A673 (cell line): ENCODE results near the gene DNAI7. TPM values are rescaled to one million over a fixed set of nuclear protein-coding genes. Genes with fewer than 3 reads are reported as not detected.

Experiments
- BruUV-seq: library from RNA; stranded (reverse); fragments of 400-500 nt; replicated peaks from 2 replicates; lab custom pipeline; 2021; lab: Mats Ljungman, UMichigan
- CTCF ChIA-PET: fragments of 300-600 bp; sonication (Branson Sonifier 250); formaldehyde crosslinking; loops from one replicate; lab custom pipeline; 2022; ENCODE audit warnings: antibody characterized with exemption; lab: Charles Lee
- POLR2A ChIA-PET: fragments of 300-600 bp; sonication (Branson Sonifier 250); formaldehyde crosslinking; loops from one replicate; lab custom pipeline; 2022; ENCODE audit warnings: antibody characterized with exemption; ENCODE audit not compliant: low non-redundant PET; lab: Charles Lee
- DNase-seq: peaks from one replicate; pipeline ENCODE4 v3.0.0-alpha.2; 2015; ENCODE audit warnings: low spot score
- H3K27ac ChIP-seq: fragments of 200-600 bp; sonication (generic); 2 replicates; pipeline ENCODE4 v1.5.1; 2016; ENCODE audit warnings: mixed run types, low read depth, mild to moderate bottlenecking, mixed read lengths, antibody characterized with exemption, low read length; ENCODE audit not compliant: poor library complexity, severe bottlenecking
- H3K27me3 ChIP-seq: fragments of 200-600 bp; sonication (generic); replicated peaks from 2 replicates; pipeline ENCODE4 v1.6.1; 2017; ENCODE audit warnings: mixed run types, low read depth, mild to moderate bottlenecking, mixed read lengths, antibody characterized with exemption, low read length; ENCODE audit not compliant: insufficient read depth, poor library complexity
- H3K36me3 ChIP-seq: fragments of 200-600 bp; sonication (generic); 2 replicates; pipeline ENCODE4 v1.6.1; 2016; ENCODE audit warnings: mixed run types, mild to moderate bottlenecking, mixed read lengths, antibody characterized with exemption, low read length; ENCODE audit not compliant: insufficient read depth, poor library complexity, severe bottlenecking
- H3K4me1 ChIP-seq: fragments of 200-600 bp; sonication (generic); 2 replicates; pipeline ENCODE4 v1.6.1; 2017; ENCODE audit warnings: mixed run types, mild to moderate bottlenecking, mixed read lengths, antibody characterized with exemption, low read length; ENCODE audit not compliant: insufficient read depth, poor library complexity, severe bottlenecking
- H3K4me3 ChIP-seq: fragments of 200-600 bp; sonication (generic); 2 replicates; pipeline ENCODE4 v1.5.1; 2016; ENCODE audit warnings: low read depth, mixed run types, mild to moderate bottlenecking, mixed read lengths, low read length; ENCODE audit not compliant: poor library complexity, severe bottlenecking
- H3K9me3 ChIP-seq: fragments of 200-600 bp; sonication (generic); 2 replicates; pipeline ENCODE4 v1.6.1; 2016; ENCODE audit warnings: mixed run types, low read depth, mild to moderate bottlenecking, mixed read lengths, antibody characterized with exemption, low read length; ENCODE audit not compliant: poor library complexity, severe bottlenecking
- CTCF ChIP-seq: fragments of 300-800, 200-600 bp; sonication (generic); conservative IDR thresholded peaks from 2 replicates; pipeline ENCODE4 v1.5.1; 2017; ENCODE audit warnings: low read depth, mild to moderate bottlenecking, antibody characterized with exemption, low read length, moderate library complexity, mixed read lengths
- EZH2 ChIP-seq: fragments of 200-600 bp; sonication (generic); IDR thresholded peaks from 2 replicates; pipeline ENCODE4 v1.6.1; 2017; ENCODE audit warnings: borderline replicate concordance, low read depth, mild to moderate bottlenecking, mixed read lengths, antibody characterized with exemption, low read length; ENCODE audit not compliant: poor library complexity, severe bottlenecking
- intact Hi-C: fragments of 100-400 bp; cut with micrococcal nuclease; formaldehyde crosslinking; loops from one replicate; pipeline ENCODE4 v1.10.0; 2022; ENCODE audit not compliant: unreplicated experiment
- total RNA-seq: library from RNA; stranded (reverse); gene quantifications from 2 replicates; pipeline ENCODE4 v1.2.3, GENCODE V29; 2021

DNAI7 gene
- total RNA-seq, 1 experiment from 2014 or later, result 0.73 TPM

GRCh38 chr12:25087596-25087995 is 107.4 kb downstream of the DNAI7 start:
- intact Hi-C loops, result no loop called here
- Histone ChIP-seq H3K4me3 (no peak overlapping the region), H3K4me1 (no peaks in the 10 kb centered on the region), H3K36me3 (no peaks in the 10 kb centered on the region), H3K27me3 (no peaks in the 10 kb centered on the region), H3K27ac (no peak overlapping the region), H3K9me3 (no peaks in the 10 kb centered on the region)
- POLR2A ChIA-PET, result no interaction called here
- CTCF ChIA-PET, result no interaction called here
- DNase-seq, result no peak
- TF ChIP-seq EZH2 (no peak), CTCF (no peak)
- no TSS peak for BruUV-seq

GRCh38 chr12:25084816-25085215 is 110.1 kb downstream of the DNAI7 start:
- Histone ChIP-seq H3K4me3 (no peak overlapping the region), H3K36me3 (no peaks in the 10 kb centered on the region), H3K27me3 (no peaks in the 10 kb centered on the region), H3K4me1 (no peaks in the 10 kb centered on the region), H3K9me3 (no peaks in the 10 kb centered on the region), H3K27ac (no peak overlapping the region)
- TF ChIP-seq EZH2, result no peak
- TF ChIP-seq CTCF, result no peak
- no TSS peak for BruUV-seq
- POLR2A ChIA-PET, result no interaction called here
- CTCF ChIA-PET, result no interaction called here
- intact Hi-C loops, result no loop called here
- no peak for DNase-seq

- BruUV-seq, result no TSS peak
- DNase-seq, result no peak
- ChIA-PET POLR2A (no interaction called here), CTCF (no interaction called here)
- no peak for TF ChIP-seq CTCF
- TF ChIP-seq EZH2, result no peak
- Histone ChIP-seq H3K4me1 (no peaks in the 10 kb centered on the region), H3K9me3 (no peaks in the 10 kb centered on the region), H3K27ac (no peak overlapping the region), H3K4me3 (no peak overlapping the region), H3K27me3 (no peaks in the 10 kb centered on the region), H3K36me3 (no peaks in the 10 kb centered on the region)
- intact Hi-C loops, result no loop called here
Measured at GRCh38 chr12:25083211-25083610, 111.7 kb downstream of the DNAI7 start.
